NT2/D1 (cell line): ENCODE results near the gene BCAN.

Experiments used
- SUZ12 ChIP-seq: IDR thresholded peaks from 2 replicates; pipeline ENCODE4 v1.6.1; 2011; ENCODE audit not compliant: insufficient read length, insufficient read depth; ENCODE audit errors: extremely low read depth
- YY1 ChIP-seq: IDR thresholded peaks from 2 replicates; pipeline ENCODE4 v1.6.1; 2011; ENCODE audit not compliant: insufficient read length, insufficient read depth
- ZNF274 ChIP-seq: IDR thresholded peaks from 2 replicates; pipeline ENCODE4 v1.6.1; 2011; ENCODE audit warnings: mild to moderate bottlenecking, low read depth, low read length

DNA sequence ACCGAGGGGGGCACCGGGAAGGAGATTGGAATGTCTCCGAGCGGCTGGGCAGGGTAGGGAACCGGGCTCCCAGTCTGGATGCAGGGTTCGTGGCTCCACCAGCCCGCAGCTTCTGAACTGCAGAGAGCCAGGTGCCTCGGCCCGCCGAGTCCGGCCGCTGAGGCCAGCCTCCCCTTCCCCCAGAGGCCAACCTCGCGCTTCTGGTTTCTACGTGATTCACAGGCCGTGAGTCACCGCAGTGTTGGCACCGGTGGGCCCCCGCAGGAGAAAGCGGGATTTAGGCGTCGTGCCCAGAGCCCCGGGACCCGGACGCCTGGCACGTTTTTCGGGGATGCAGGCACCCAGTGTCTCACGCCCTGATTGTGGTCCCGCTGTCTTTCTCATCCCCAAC is 63.0 kb downstream of the BCAN start:
- TF ChIP-seq ZNF274, result no peak
- TF ChIP-seq YY1, result no peak
- no peak for TF ChIP-seq SUZ12
